Smooth muscle cell (in vitro differentiated cells): Measurements from ENCODE around the gene SIPA1L3. TPM values are rescaled to one million over a fixed set of nuclear protein-coding genes. Genes with fewer than 3 reads are reported as not detected.
"Not testable (repeated sequence)": the region's sequence is repeated elsewhere in the genome, so short reads cannot be mapped to it uniquely, and the experiment has no call there.

Source experiments
- DNase-seq: peaks from one replicate; lab custom pipeline; 2025; ENCODE audit not compliant: unreplicated experiment; lab: John Stamatoyannopoulos, UW
- H2AFZ ChIP-seq: fragments of 200-600 bp; sonication (generic); 2 replicates; pipeline ENCODE4 v1.6.0; 2016; ENCODE audit warnings: antibody characterized with exemption, low read depth, mild to moderate bottlenecking
- H3F3A ChIP-seq: fragments of 200-600 bp; sonication (generic); 2 replicates; pipeline ENCODE4 v1.6.0; 2017; ENCODE audit warnings: antibody characterized with exemption, low read depth
- H3K27ac ChIP-seq: fragments of 200-600 bp; sonication (generic); 2 replicates; pipeline ENCODE4 v1.5.1; 2016; ENCODE audit warnings: low read depth, mild to moderate bottlenecking
- H3K27me3 ChIP-seq: fragments of 200-600 bp; sonication (generic); 2 replicates; pipeline ENCODE4 v1.6.1; 2016; ENCODE audit warnings: low read depth, mild to moderate bottlenecking
- H3K36me3 ChIP-seq: fragments of 200-600 bp; sonication (generic); 2 replicates; pipeline ENCODE4 v1.5.1; 2016; ENCODE audit warnings: low read depth
- H3K4me1 ChIP-seq: fragments of 200-600 bp; sonication (generic); 2 replicates; pipeline ENCODE4 v1.5.1; 2016; ENCODE audit warnings: low read depth
- H3K4me2 ChIP-seq: fragments of 200-600 bp; sonication (generic); 2 replicates; pipeline ENCODE4 v1.6.0; 2016; ENCODE audit warnings: mild to moderate bottlenecking
- H3K4me3 ChIP-seq: fragments of 200-600 bp; sonication (generic); 2 replicates; pipeline ENCODE4 v1.5.1; 2016; ENCODE audit warnings: mild to moderate bottlenecking
- H3K79me2 ChIP-seq: fragments of 200-600 bp; sonication (generic); 2 replicates; pipeline ENCODE4 v1.6.0; 2016; ENCODE audit warnings: low read depth, mild to moderate bottlenecking
- H3K9ac ChIP-seq: fragments of 200-600 bp; sonication (generic); 2 replicates; pipeline ENCODE4 v1.6.0; 2016; ENCODE audit warnings: low read depth
- H3K9me3 ChIP-seq: fragments of 200-600 bp; sonication (generic); replicated peaks from 2 replicates; pipeline ENCODE4 v1.5.1; 2016; ENCODE audit warnings: low read depth
- H4K20me1 ChIP-seq: fragments of 200-600 bp; sonication (generic); 2 replicates; pipeline ENCODE4 v1.6.0; 2016; ENCODE audit warnings: low read depth
- WGBS: methylation state at CpG from one replicate; pipeline ENCODE4 v1.1.7; 2016; ENCODE audit warnings: low lambda C conversion rate; 5-methylcytosine and 5-hydroxymethylcytosine counted together
- polyA plus RNA-seq: library from polyadenylated mRNA; unstranded; fragments of >200 nt; fragmentation: Nextera tagmentation; extraction: Ambion mirVana; gene quantifications from 2 replicates; pipeline ENCODE4 v1.2.1, GENCODE V29; 2016
- total RNA-seq: library from RNA; depleted of rRNA; stranded (reverse); fragments of >200 nt; gene quantifications from 2 replicates; pipeline ENCODE4 v1.2.3, GENCODE V29; 2014
- TF ChIP-seq, protein P1 (sequence below): fragments of 200-600 bp; sonication (generic); IDR thresholded peaks from 2 replicates; pipeline ENCODE4 v1.5.1; 2017; ENCODE audit warnings: borderline replicate concordance, mild to moderate bottlenecking, antibody characterized with exemption; ENCODE audit not compliant: insufficient read depth, poor library complexity, severe bottlenecking

SIPA1L3 gene
- total and polyA plus RNA-seq, 2 experiments from 2014 or later, result 6.5 to 7.6 TPM

- Histone ChIP-seq H3K27ac (no peak overlapping the region), H4K20me1 (no peaks in the 10 kb centered on the region), H3K79me2 (no peaks in the 10 kb centered on the region), H3K27me3 (no peaks in the 10 kb centered on the region), H3K36me3 (no peaks in the 10 kb centered on the region), H3F3A (no peaks in the 10 kb centered on the region), H3K9ac (no peak overlapping the region), H2AFZ (no peak overlapping the region), H3K4me1 (no peaks in the 10 kb centered on the region), H3K4me2 (no peak overlapping the region), H3K4me3 (no peak overlapping the region), H3K9me3 (no peaks in the 10 kb centered on the region)
- TF ChIP-seq, protein P1, sequence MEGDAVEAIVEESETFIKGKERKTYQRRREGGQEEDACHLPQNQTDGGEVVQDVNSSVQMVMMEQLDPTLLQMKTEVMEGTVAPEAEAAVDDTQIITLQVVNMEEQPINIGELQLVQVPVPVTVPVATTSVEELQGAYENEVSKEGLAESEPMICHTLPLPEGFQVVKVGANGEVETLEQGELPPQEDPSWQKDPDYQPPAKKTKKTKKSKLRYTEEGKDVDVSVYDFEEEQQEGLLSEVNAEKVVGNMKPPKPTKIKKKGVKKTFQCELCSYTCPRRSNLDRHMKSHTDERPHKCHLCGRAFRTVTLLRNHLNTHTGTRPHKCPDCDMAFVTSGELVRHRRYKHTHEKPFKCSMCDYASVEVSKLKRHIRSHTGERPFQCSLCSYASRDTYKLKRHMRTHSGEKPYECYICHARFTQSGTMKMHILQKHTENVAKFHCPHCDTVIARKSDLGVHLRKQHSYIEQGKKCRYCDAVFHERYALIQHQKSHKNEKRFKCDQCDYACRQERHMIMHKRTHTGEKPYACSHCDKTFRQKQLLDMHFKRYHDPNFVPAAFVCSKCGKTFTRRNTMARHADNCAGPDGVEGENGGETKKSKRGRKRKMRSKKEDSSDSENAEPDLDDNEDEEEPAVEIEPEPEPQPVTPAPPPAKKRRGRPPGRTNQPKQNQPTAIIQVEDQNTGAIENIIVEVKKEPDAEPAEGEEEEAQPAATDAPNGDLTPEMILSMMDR, result no peak
- 89% methylated on average over 6 of the region's 6 CpGs for WGBS
- no peak for DNase-seq
Measured at GRCh38 chr19:38068826-38069225, 161.8 kb downstream of the SIPA1L3 start.

GRCh38 chr19:38070573-38070972 lies 163.6 kb downstream of the SIPA1L3 start:
- no peak overlapping the region for H2AFZ ChIP-seq

GRCh38 chr19:38071054-38071453 lies 164.0 kb downstream of the SIPA1L3 start:
- not testable (repeated sequence) for H3F3A ChIP-seq, H3K4me1 ChIP-seq, H2AFZ ChIP-seq, H4K20me1 ChIP-seq, H3K9ac ChIP-seq, H3K4me3 ChIP-seq, H3K79me2 ChIP-seq, H3K9me3 ChIP-seq, H3K4me2 ChIP-seq, DNase-seq, H3K36me3 ChIP-seq, H3K27ac ChIP-seq, H3K27me3 ChIP-seq
- 98% methylated on average over 6 of the region's 6 CpGs for WGBS

More at GRCh38 chr19:38070573-38070972, 163.6 kb downstream of the SIPA1L3 start:
- H3F3A ChIP-seq, result no peaks in the 10 kb centered on the region
- no peaks in the 10 kb centered on the region for H3K36me3 ChIP-seq
- WGBS, result 60% methylated on average over 3 of the region's 3 CpGs
- H3K79me2 ChIP-seq, result no peaks in the 10 kb centered on the region
- no peak overlapping the region for H3K4me2 ChIP-seq
- no peaks in the 10 kb centered on the region for H4K20me1 ChIP-seq
- H3K27ac ChIP-seq, result no peak overlapping the region
- H3K4me3 ChIP-seq, result no peak overlapping the region
- H3K27me3 ChIP-seq, result no peaks in the 10 kb centered on the region
- no peak for DNase-seq
- H3K4me1 ChIP-seq, result no peaks in the 10 kb centered on the region
- H3K9me3 ChIP-seq, result no peaks in the 10 kb centered on the region
- no peak overlapping the region for H3K9ac ChIP-seq
- TF ChIP-seq, protein P1, result no peak

- no peaks in the 10 kb centered on the region for H3K36me3 ChIP-seq
- 95% methylated on average over 5 of the region's 5 CpGs for WGBS
- no peaks in the 10 kb centered on the region for H3K9me3 ChIP-seq
- TF ChIP-seq, protein P1, result no peak
- no peak overlapping the region for H3K4me2 ChIP-seq
- no peak overlapping the region for H3K4me3 ChIP-seq
- H3K9ac ChIP-seq, result no peak overlapping the region
- H4K20me1 ChIP-seq, result no peaks in the 10 kb centered on the region
- no peaks in the 10 kb centered on the region for H3K4me1 ChIP-seq
- H3F3A ChIP-seq, result no peaks in the 10 kb centered on the region
- no peaks in the 10 kb centered on the region for H3K27me3 ChIP-seq
- H3K27ac ChIP-seq, result no peak overlapping the region
- no peaks in the 10 kb centered on the region for H3K79me2 ChIP-seq
- no peak for DNase-seq
- no peak overlapping the region for H2AFZ ChIP-seq
Measured at GRCh38 chr19:38071647-38072046, 164.6 kb downstream of the SIPA1L3 start.
